Astrocyte (in vitro differentiated cells and primary cell): Measurements from ENCODE around the gene CRBN. TPM values are rescaled to one million over a fixed set of nuclear protein-coding genes. Genes with fewer than 3 reads are reported as not detected.

ENCODE experiments used
- DNase-seq: peaks from one replicate; pipeline ENCODE4 v3.0.0-alpha.2; 2010; ENCODE audit warnings: low read depth
- FAIRE-seq: peaks from 2 replicates; lab custom pipeline; 2011; peaks lifted over from hg19 to GRCh38; lab: Jason Lieb, UNC
- H2AFZ ChIP-seq: 2 replicates; pipeline ENCODE4 v1.6.0; 2012; ENCODE audit warnings: low read depth, low read length, inconsistent platforms
- H3K27ac ChIP-seq: 2 replicates; pipeline ENCODE4 v1.5.1; 2011; ENCODE audit warnings: low read depth, low read length, inconsistent platforms
- H3K27me3 ChIP-seq: 2 replicates; pipeline ENCODE4 v1.6.0; 2011; ENCODE audit warnings: low read length, inconsistent platforms; ENCODE audit not compliant: insufficient read depth
- H3K36me3 ChIP-seq: 2 replicates; pipeline ENCODE4 v1.5.1; 2011; ENCODE audit warnings: low read length, inconsistent platforms; ENCODE audit not compliant: insufficient read depth
- H3K4me1 ChIP-seq: 2 replicates; pipeline ENCODE4 v1.5.1; 2011; ENCODE audit warnings: low read length, inconsistent platforms; ENCODE audit not compliant: insufficient read depth
- H3K4me2 ChIP-seq: 2 replicates; pipeline ENCODE4 v1.6.0; 2012; ENCODE audit warnings: low read length, inconsistent platforms
- H3K4me3 ChIP-seq: 2 replicates; pipeline ENCODE4 v1.5.1; 2011; ENCODE audit warnings: low read depth, mild to moderate bottlenecking, low read length, inconsistent platforms; ENCODE audit not compliant: insufficient read depth
- H3K79me2 ChIP-seq: 2 replicates; pipeline ENCODE4 v1.6.0; 2012; ENCODE audit warnings: mild to moderate bottlenecking, low read length, inconsistent platforms; ENCODE audit not compliant: insufficient read depth
- H3K9ac ChIP-seq: 2 replicates; pipeline ENCODE4 v1.6.0; 2012; ENCODE audit warnings: mild to moderate bottlenecking, low read length, inconsistent platforms
- H3K9me3 ChIP-seq: 2 replicates; pipeline ENCODE4 v1.5.1; 2012; ENCODE audit warnings: low read depth, mild to moderate bottlenecking, low read length, inconsistent platforms; ENCODE audit not compliant: insufficient read depth
- H4K20me1 ChIP-seq: 2 replicates; pipeline ENCODE4 v1.6.0; 2012; ENCODE audit warnings: low read length, inconsistent platforms; ENCODE audit not compliant: insufficient read depth
- H3K27ac Mint-ChIP-seq: one replicate; pipeline ENCODE4 v1.8.0; 2021; ENCODE audit warnings: mild to moderate bottlenecking, mixed read lengths; ENCODE audit not compliant: unreplicated experiment
- H3K27me3 Mint-ChIP-seq: one replicate; pipeline ENCODE4 v1.8.0; 2021; ENCODE audit warnings: low read depth, mixed read lengths; ENCODE audit not compliant: unreplicated experiment
- H3K36me3 Mint-ChIP-seq: one replicate; pipeline ENCODE4 v1.8.0; 2021; ENCODE audit warnings: low read depth, mixed read lengths; ENCODE audit not compliant: unreplicated experiment
- H3K4me1 Mint-ChIP-seq: one replicate; pipeline ENCODE4 v1.8.0; 2021; ENCODE audit warnings: low read depth, mixed read lengths; ENCODE audit not compliant: unreplicated experiment
- H3K4me3 Mint-ChIP-seq: one replicate; pipeline ENCODE4 v1.8.0; 2021; ENCODE audit warnings: mild to moderate bottlenecking, moderate library complexity, mixed read lengths; ENCODE audit not compliant: unreplicated experiment
- H3K9me3 Mint-ChIP-seq: one replicate; pipeline ENCODE4 v1.8.0; 2021; ENCODE audit warnings: mild to moderate bottlenecking, mixed read lengths; ENCODE audit not compliant: unreplicated experiment
- EZH2 ChIP-seq: IDR thresholded peaks from 2 replicates; pipeline ENCODE4 v1.6.1; 2012; ENCODE audit warnings: mild to moderate bottlenecking, low read length, inconsistent platforms; ENCODE audit not compliant: insufficient read depth
- total RNA-seq: library from RNA; stranded (reverse); gene quantifications from 2 replicates; pipeline ENCODE4 v1.2.1, GENCODE V29; 2021
- TF ChIP-seq, protein P1 (sequence below): IDR thresholded peaks from 2 replicates; pipeline ENCODE4 v1.5.1; 2011; ENCODE audit warnings: low read depth, mild to moderate bottlenecking, inconsistent platforms, low read length, moderate library complexity; ENCODE audit not compliant: insufficient read depth

CRBN gene
- total RNA-seq, 1 donor from 2014 or later: 26.1 TPM

DNA sequence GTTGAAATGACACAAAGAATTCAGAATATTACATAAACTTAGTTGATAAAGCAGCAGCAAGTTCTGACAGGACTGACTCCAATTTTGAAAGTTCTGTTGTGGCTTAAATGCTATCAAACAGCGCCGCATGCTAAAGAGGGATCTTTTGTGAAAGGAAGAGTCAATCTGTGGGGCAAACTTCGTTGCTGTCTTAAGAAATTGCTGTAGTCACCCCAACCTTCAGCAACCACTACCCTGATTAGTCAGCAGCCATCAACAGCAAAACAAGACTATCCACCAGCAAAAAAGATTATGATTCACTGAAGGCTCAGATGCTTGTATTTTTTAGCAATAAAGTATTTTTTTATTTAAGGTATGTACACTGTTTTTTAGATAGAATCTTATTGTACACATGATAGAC is 14.2 kb downstream of the CRBN start:
- Mint-ChIP-seq H3K4me3 (no peak overlapping the region), H3K36me3 (peaks cover 29% of the 10 kb centered on the region), H3K27ac (no peak overlapping the region), H3K9me3 (peaks cover 3% of the 10 kb centered on the region), H3K27me3 (no peaks in the 10 kb centered on the region), H3K4me1 (no peaks in the 10 kb centered on the region)
- Histone ChIP-seq H3K79me2 (no peaks in the 10 kb centered on the region), H3K27me3 (no peaks in the 10 kb centered on the region), H4K20me1 (peaks cover 5% of the 10 kb centered on the region), H3K4me1 (no peaks in the 10 kb centered on the region), H3K9me3 (peaks cover 2% of the 10 kb centered on the region), H3K36me3 (peaks cover 20% of the 10 kb centered on the region), H2AFZ (no peak overlapping the region), H3K4me3 (no peak overlapping the region), H3K9ac (no peak overlapping the region), H3K27ac (no peak overlapping the region), H3K4me2 (no peak overlapping the region)
- no peak for TF ChIP-seq EZH2
- TF ChIP-seq, protein P1, sequence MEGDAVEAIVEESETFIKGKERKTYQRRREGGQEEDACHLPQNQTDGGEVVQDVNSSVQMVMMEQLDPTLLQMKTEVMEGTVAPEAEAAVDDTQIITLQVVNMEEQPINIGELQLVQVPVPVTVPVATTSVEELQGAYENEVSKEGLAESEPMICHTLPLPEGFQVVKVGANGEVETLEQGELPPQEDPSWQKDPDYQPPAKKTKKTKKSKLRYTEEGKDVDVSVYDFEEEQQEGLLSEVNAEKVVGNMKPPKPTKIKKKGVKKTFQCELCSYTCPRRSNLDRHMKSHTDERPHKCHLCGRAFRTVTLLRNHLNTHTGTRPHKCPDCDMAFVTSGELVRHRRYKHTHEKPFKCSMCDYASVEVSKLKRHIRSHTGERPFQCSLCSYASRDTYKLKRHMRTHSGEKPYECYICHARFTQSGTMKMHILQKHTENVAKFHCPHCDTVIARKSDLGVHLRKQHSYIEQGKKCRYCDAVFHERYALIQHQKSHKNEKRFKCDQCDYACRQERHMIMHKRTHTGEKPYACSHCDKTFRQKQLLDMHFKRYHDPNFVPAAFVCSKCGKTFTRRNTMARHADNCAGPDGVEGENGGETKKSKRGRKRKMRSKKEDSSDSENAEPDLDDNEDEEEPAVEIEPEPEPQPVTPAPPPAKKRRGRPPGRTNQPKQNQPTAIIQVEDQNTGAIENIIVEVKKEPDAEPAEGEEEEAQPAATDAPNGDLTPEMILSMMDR: no peak
- FAIRE-seq (no peak), DNase-seq (no peak)

DNA sequence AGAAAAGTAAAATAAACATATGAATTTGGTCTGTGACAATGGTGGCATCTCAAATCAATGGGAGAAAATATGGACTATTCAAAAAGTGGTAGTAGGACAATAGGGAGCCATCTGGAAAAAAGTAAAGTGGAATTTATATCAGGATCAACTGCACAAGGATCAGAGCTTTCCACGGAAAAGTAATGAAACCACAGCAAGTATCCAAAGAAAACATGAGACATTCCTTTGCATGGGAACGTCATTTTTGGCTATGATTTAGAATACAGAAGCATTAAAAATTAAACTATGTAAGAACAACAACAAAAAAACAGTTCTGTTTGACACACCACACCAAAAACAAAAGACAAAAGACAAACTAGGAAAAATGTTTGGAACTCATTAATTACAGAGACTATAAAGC is 18.7 kb downstream of the CRBN start:
- Mint-ChIP-seq H3K36me3 (peaks cover 21% of the 10 kb centered on the region), H3K4me1 (no peaks in the 10 kb centered on the region), H3K4me3 (no peak overlapping the region), H3K27ac (no peak overlapping the region), H3K9me3 (no peaks in the 10 kb centered on the region), H3K27me3 (no peaks in the 10 kb centered on the region)
- H3K4me1 ChIP-seq: no peaks in the 10 kb centered on the region
- H4K20me1 ChIP-seq: peaks cover 5% of the 10 kb centered on the region
- H3K79me2 ChIP-seq: no peaks in the 10 kb centered on the region
- TF ChIP-seq, protein P1: no peak
- no peak for TF ChIP-seq EZH2
- peaks cover 2% of the 10 kb centered on the region for H3K9me3 ChIP-seq
- no peak for DNase-seq
- no peak overlapping the region for H3K4me2 ChIP-seq
- H3K4me3 ChIP-seq: no peak overlapping the region
- peak; percentile 20 for FAIRE-seq
- no peak overlapping the region for H3K9ac ChIP-seq
- H3K36me3 ChIP-seq: peaks cover 7% of the 10 kb centered on the region
- no peak overlapping the region for H3K27ac ChIP-seq
- no peaks in the 10 kb centered on the region for H3K27me3 ChIP-seq
- no peak overlapping the region for H2AFZ ChIP-seq

DNA sequence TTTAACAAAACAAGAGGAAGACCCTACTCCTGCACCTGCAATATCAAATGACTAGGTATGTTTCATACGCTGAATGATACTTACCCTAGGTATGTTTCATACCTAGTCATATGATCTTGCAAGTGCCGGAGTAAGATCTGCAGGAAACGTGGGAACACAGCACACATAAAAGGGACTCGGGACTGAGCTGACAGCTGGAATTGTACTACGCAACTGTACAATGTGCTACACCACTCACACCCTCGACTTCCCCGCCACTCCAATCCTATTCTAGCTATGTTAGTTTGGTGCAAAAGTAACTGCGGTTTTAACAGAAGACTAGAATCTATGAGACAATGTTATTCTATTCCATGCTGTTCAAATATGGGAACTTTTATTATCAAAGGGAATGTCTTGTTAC is 22.0 kb downstream of the CRBN start:
- H3K9ac ChIP-seq: no peak overlapping the region
- no peaks in the 10 kb centered on the region for H3K9me3 Mint-ChIP-seq
- H3K27ac Mint-ChIP-seq: no peak overlapping the region
- no peaks in the 10 kb centered on the region for H3K9me3 ChIP-seq
- no peak overlapping the region for H3K27ac ChIP-seq
- no peaks in the 10 kb centered on the region for H3K27me3 ChIP-seq
- TF ChIP-seq, protein P1: no peak
- no peak for TF ChIP-seq EZH2
- no peak overlapping the region for H3K4me2 ChIP-seq
- no peak for FAIRE-seq
- peaks cover 15% of the 10 kb centered on the region for H3K36me3 ChIP-seq
- H3K4me3 Mint-ChIP-seq: no peak overlapping the region
- peaks cover 4% of the 10 kb centered on the region for H3K4me1 Mint-ChIP-seq
- H3K27me3 Mint-ChIP-seq: no peaks in the 10 kb centered on the region
- no peak for DNase-seq
- peaks cover 2% of the 10 kb centered on the region for H3K36me3 Mint-ChIP-seq
- peaks cover 4% of the 10 kb centered on the region for H3K4me1 ChIP-seq
- no peak overlapping the region for H3K4me3 ChIP-seq
- H4K20me1 ChIP-seq: peaks cover 14% of the 10 kb centered on the region
- no peak overlapping the region for H2AFZ ChIP-seq
- H3K79me2 ChIP-seq: no peaks in the 10 kb centered on the region
